ENCODE measurements around the gene RECK. TPM values are rescaled to one million over a fixed set of nuclear protein-coding genes. Genes with fewer than 3 reads are reported as not detected.

The RECK gene
- total and polyA plus RNA-seq, 2 experiments from 2014 or later, result 127 to 165 TPM

DNA sequence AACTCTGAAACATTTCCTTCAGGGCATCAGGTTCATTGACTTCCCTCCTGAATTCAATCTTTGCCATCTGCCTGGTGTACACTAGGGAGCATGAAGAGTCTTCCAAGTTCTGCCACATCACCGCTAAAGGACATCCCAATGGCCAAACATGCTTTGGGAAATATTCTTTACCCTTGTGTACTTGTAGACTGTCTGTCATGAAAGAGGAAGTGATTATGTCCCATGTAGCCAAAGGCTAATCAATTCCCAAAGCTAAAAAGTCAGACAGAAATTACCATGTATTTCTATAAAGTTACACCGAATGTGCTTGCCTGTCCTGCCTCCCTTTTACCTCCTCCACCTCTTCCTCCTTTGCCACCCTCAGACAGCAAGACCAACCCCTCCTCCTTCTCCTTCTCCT, 28.9 kb upstream of the RECK start:
- no peaks in the 10 kb centered on the region for H3K27me3 ChIP-seq (replicated peaks; ENCODE audit: insufficient read depth)
- H3K4me3 ChIP-seq, result no peak overlapping the region
- no peak overlapping the region for H3K4me2 ChIP-seq (ENCODE audit: unreplicated experiment)
- TF ChIP-seq EZH2phosphoT487 (IDR thresholded peaks at IDR 0.05; ENCODE audit: insufficient read depth, low read depth) (no peak), EZH2 (IDR thresholded peaks at IDR 0.05; ENCODE audit: insufficient read depth, poor library complexity, severe bottlenecking) (no peak)
- H3K9me3 ChIP-seq (ENCODE audit: low read depth), result no peaks in the 10 kb centered on the region
- H4K20me1 ChIP-seq (ENCODE audit: insufficient read depth), result no peaks in the 10 kb centered on the region
- no peak for DNase-seq
- WGBS, 2 experiments (ENCODE audit: low coverage in 1 of 2, low lambda C conversion rate in 2 of 2, missing lambda C conversion rate in 2 of 2), result 94 to 98% methylated on average over 2 of the region's 2 CpGs
- no peak overlapping the region for H3K9ac ChIP-seq
- no peaks in the 10 kb centered on the region for H3K9me2 ChIP-seq (ENCODE audit: insufficient read depth)
- no peaks in the 10 kb centered on the region for H3K36me3 ChIP-seq (ENCODE audit: low read depth)
- peaks cover 4% of the 10 kb centered on the region; the same call in 1 of the 2 replicates for H3K4me1 ChIP-seq (ENCODE audit: insufficient read depth)
- peaks cover 4% of the 10 kb centered on the region; the same call in 1 of the 2 replicates for H3F3A ChIP-seq (ENCODE audit: insufficient read depth)
- peak overlapping the region; percentile 77 for H2AFZ ChIP-seq
- no peaks in the 10 kb centered on the region for H3K79me2 ChIP-seq (ENCODE audit: insufficient read depth)
- no peak overlapping the region for H3K27ac ChIP-seq
- in situ Hi-C loops (cut with MboI), result no loop called here

GRCh38 chr9:36008774-36009300, 27.9 kb upstream of the RECK start:
- H3K4me2 ChIP-seq (ENCODE audit: unreplicated experiment), result peak overlapping the region; percentile 94
- in situ Hi-C loops (cut with MboI), result no loop called here
- 11 to 12% methylated on average over 11 of the region's 11 CpGs for WGBS, 2 experiments (ENCODE audit: low coverage in 1 of 2, low lambda C conversion rate in 2 of 2, missing lambda C conversion rate in 2 of 2)

GRCh38 chr9:36011379-36011778, 25.3 kb upstream of the RECK start:
- Histone ChIP-seq H3K9me3 (ENCODE audit: low read depth) (no peaks in the 10 kb centered on the region), H3K4me3 (no peak overlapping the region), H3K4me2 (ENCODE audit: unreplicated experiment) (no peak overlapping the region), H3K27me3 (replicated peaks; ENCODE audit: insufficient read depth) (no peaks in the 10 kb centered on the region), H4K20me1 (ENCODE audit: insufficient read depth) (no peaks in the 10 kb centered on the region), H2AFZ (no peak overlapping the region), H3K36me3 (ENCODE audit: low read depth) (no peaks in the 10 kb centered on the region), H3K9me2 (ENCODE audit: insufficient read depth) (no peaks in the 10 kb centered on the region), H3K79me2 (ENCODE audit: insufficient read depth) (no peaks in the 10 kb centered on the region), H3K4me1 (ENCODE audit: insufficient read depth) (peaks cover 4% of the 10 kb centered on the region; the same call in 1 of the 2 replicates), H3K9ac (no peak overlapping the region), H3K27ac (no peak overlapping the region), H3F3A (ENCODE audit: insufficient read depth) (peaks cover 4% of the 10 kb centered on the region; the same call in 1 of the 2 replicates)
- DNase-seq, result peak; percentile 69
- TF ChIP-seq EZH2 (IDR thresholded peaks at IDR 0.05; ENCODE audit: insufficient read depth, poor library complexity, severe bottlenecking) (no peak), EZH2phosphoT487 (IDR thresholded peaks at IDR 0.05; ENCODE audit: insufficient read depth, low read depth) (no peak)
- WGBS, 2 experiments (ENCODE audit: low coverage in 1 of 2, low lambda C conversion rate in 2 of 2, missing lambda C conversion rate in 2 of 2), result 35 to 46% methylated on average over 3 of the region's 3 CpGs
- in situ Hi-C loops (cut with MboI), result no loop called here

More at GRCh38 chr9:36008774-36009300, 27.9 kb upstream of the RECK start:
- DNase-seq, result peak; percentile 88
- Histone ChIP-seq H3K4me1 (ENCODE audit: insufficient read depth) (peaks cover 4% of the 10 kb centered on the region; the same call in 1 of the 2 replicates), H3F3A (ENCODE audit: insufficient read depth) (peaks cover 4% of the 10 kb centered on the region; the same call in 1 of the 2 replicates), H3K9me3 (ENCODE audit: low read depth) (no peaks in the 10 kb centered on the region), H3K79me2 (ENCODE audit: insufficient read depth) (no peaks in the 10 kb centered on the region), H3K36me3 (ENCODE audit: low read depth) (no peaks in the 10 kb centered on the region), H3K27me3 (replicated peaks; ENCODE audit: insufficient read depth) (no peaks in the 10 kb centered on the region), H3K27ac (no peak overlapping the region), H3K9me2 (ENCODE audit: insufficient read depth) (no peaks in the 10 kb centered on the region), H4K20me1 (ENCODE audit: insufficient read depth) (no peaks in the 10 kb centered on the region), H3K9ac (peak overlapping the region; percentile 49), H3K4me3 (peak overlapping the region; percentile 56), H2AFZ (peak overlapping the region; percentile 77)
- TF ChIP-seq EZH2phosphoT487 (IDR thresholded peaks at IDR 0.05; ENCODE audit: insufficient read depth, low read depth), result no peak
- no peak for TF ChIP-seq EZH2 (IDR thresholded peaks at IDR 0.05; ENCODE audit: insufficient read depth, poor library complexity, severe bottlenecking)

GRCh38 chr9:36017278-36017677, 19.4 kb upstream of the RECK start:
- Histone ChIP-seq H3F3A (ENCODE audit: insufficient read depth) (peaks cover 28% of the 10 kb centered on the region), H3K4me2 (ENCODE audit: unreplicated experiment) (no peak overlapping the region), H2AFZ (no peak overlapping the region), H4K20me1 (ENCODE audit: insufficient read depth) (no peaks in the 10 kb centered on the region), H3K27ac (no peak overlapping the region), H3K27me3 (replicated peaks; ENCODE audit: insufficient read depth) (no peaks in the 10 kb centered on the region), H3K9me3 (ENCODE audit: low read depth) (no peaks in the 10 kb centered on the region), H3K9ac (no peak overlapping the region), H3K4me3 (no peak overlapping the region), H3K4me1 (ENCODE audit: insufficient read depth) (peaks cover 16% of the 10 kb centered on the region), H3K9me2 (ENCODE audit: insufficient read depth) (no peaks in the 10 kb centered on the region), H3K36me3 (ENCODE audit: low read depth) (no peaks in the 10 kb centered on the region), H3K79me2 (ENCODE audit: insufficient read depth) (no peaks in the 10 kb centered on the region)
- WGBS, 2 experiments (ENCODE audit: low coverage in 1 of 2, low lambda C conversion rate in 2 of 2, missing lambda C conversion rate in 2 of 2), result 81% methylated on average over 2 of the region's 2 CpGs
- peak; percentile 44 for DNase-seq
- TF ChIP-seq EZH2 (IDR thresholded peaks at IDR 0.05; ENCODE audit: insufficient read depth, poor library complexity, severe bottlenecking) (no peak), EZH2phosphoT487 (IDR thresholded peaks at IDR 0.05; ENCODE audit: insufficient read depth, low read depth) (no peak)
- in situ Hi-C loops (cut with MboI), result no loop called here
